Stimulated activated CD8-positive, alpha-beta memory T cell treated with anti-CD3 and anti-CD28 coated beads, Interleukin-7, amount 100 ng/mL, for 48 hours (primary cell): ENCODE results near the gene GSX2.
"Not testable (repeated sequence)": the region's sequence is repeated elsewhere in the genome, so short reads cannot be mapped to it uniquely, and the experiment has no call there.

Source experiments
- DNase-seq, 2 donors: peaks; one replicate each; pipeline ENCODE4 v3.0.0-alpha.2; 2020; ENCODE audit warnings: low read depth in 1 of 2; ENCODE audit errors: extremely low read depth in 1 of 2

GSX2 gene

DNA sequence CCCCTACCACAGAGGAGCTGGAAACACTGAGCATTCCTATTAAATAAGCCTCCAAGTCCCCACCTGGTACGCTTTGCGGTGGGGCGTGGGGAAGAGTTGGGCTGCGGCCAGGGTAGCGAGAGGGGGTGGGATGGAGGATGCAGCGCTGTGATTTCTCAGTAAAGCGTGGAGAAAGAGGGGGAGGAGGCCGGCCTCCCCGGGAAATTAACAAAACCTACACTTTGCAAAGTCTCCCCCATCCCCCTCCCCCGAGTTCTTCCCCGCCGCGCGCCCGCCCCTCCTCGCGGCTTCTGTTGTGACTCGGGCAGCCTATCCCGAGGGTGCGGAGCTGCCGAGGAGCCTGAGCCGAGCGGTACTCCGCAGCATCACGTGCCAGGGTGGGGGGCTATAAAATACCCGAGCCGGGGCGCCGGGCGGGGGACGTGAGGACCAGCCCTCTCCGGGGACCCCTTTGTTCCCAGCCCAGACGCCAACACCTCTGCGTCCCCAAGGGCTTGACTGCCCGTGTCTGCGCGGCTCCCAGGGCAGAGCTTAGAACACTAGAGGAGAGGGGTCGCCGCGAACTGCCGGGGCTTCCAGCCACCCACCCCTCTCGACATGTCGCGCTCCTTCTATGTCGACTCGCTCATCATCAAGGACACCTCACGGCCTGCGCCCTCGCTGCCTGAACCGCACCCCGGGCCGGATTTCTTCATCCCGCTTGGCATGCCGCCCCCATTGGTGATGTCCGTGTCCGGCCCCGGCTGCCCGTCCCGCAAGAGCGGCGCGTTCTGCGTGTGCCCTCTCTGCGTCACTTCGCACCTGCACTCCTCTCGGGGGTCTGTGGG is at the start of gene GSX2:
Gene GSX2, plus strand, starts transcription at position 416 of the 827 bp plus-strand sequence. Its CDS starts 182 bp downstream, at position 598.
- no peak for DNase-seq

DNA sequence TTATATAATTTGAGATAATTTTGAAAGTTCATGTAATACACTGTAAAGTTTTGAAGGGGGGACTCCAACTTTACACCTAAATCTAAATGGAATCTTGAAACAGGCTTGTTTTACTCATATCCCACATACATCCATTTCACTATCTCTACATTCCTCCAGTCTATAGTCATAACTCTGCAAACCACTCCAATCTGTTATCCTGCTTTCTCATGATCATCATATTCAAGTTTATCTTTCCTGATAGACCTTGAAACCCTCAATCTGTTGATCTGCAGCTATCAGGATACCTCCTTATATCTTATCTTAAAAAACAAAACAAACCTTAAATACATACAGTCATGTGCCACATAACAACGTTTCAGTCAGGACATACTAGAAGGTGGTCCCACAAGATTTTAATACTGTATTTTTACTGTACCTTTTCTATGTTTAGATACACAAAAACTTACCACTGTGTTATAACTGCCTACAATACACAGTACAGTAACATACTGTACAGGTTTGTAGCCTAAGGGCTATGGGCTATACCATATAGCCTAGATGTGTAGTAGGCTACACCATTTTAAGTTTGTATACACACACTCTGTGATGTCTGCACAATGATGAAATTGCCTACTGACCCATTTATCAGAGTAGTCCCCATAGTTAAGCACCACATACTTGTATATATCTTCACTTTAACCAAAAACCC is 49.6 kb upstream of the GSX2 start:
- no peak for DNase-seq

DNA sequence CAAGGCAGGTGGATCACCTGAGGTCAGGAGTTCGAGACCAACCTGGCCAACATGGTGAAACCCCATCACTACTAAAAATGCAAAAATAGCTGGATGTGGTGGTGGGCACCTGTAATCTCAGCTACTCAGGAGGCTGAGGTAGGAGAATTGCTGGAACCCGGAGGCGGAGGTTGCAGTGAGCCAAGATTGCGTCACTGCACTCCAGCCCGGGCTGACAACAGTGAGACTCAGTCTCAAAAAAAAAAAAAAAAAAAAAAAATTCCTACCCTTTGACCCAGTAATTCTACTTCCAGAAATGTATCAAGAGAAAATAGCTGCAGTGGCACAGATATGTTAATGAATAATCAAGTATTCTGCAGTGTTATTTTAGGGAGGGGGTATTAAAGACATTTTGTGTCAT is 46.6 kb upstream of the GSX2 start:
- DNase-seq, result not testable (repeated sequence)

DNA sequence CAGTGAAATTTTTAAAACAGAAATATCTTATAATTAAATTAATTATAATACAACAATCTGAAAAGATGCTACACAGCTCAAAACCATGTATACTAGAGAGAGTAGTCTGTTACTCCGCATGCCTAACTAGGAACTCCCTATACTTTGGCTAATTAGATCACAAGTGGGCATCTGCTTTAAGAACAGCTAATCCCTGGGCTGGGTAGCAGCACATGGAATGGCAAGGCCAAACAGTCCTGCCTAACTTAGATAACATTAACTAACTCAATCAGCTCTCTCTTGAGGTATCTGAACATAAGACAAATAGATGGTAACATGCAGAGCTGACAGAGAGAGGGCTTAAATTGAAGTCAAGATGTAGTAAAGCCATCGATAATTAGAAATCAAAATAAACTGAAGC is 45.5 kb upstream of the GSX2 start:
- no peak for DNase-seq

DNA sequence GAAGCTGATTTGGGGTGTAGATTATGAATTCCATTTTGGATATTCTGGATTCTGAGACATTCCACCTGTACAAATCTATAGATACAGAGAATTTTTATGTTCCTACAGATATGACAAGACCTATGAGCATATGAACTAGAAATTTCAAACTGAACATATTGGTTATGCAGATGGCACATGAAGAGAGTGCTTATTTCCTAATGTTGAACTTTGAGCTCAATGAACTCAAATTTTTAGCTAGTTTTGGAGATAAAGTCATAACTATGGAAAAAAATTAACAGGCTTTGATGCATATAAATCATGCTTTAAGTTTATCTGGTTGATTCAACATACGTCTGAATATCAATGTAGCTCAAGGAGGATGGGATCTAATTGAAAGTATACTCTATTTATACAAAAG is 44.5 kb upstream of the GSX2 start:
- no peak for DNase-seq

DNA sequence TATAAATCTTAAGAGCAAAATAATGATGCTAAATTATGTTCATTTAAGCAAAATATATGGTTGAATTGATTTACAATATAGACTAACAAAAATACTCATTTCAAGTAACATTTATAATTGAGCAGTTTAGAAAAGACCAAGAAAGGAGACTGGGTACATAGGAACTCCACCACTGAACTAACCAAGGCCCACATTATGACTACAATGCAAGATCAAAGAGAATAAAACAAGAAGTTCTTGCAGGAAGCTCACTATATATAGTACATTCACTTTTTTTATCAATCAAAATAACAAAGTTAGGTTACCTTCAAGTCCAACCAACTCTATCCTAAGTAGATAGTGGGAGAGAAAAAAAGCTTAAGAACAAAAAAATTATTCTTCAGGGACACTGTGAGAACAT is 43.6 kb upstream of the GSX2 start:
- DNase-seq, result no peak

DNA sequence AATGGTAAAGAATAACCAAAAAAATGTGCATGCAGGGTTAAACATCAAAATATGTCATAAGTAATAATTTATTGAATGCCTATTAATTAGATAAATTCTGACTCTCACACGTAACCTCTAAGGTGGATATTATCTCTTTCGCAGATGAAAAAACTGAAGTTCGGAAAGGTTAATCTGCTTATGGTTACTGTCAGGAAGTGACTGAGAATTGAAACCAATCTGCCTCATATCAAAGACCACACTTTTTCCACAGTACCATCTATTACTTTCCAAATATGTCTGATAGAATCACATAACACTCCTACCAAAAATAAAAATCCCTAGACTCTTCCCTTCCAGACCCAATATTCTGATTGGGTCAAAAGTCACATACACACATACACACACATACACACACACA is 41.8 kb upstream of the GSX2 start:
- DNase-seq, result no peak

DNA sequence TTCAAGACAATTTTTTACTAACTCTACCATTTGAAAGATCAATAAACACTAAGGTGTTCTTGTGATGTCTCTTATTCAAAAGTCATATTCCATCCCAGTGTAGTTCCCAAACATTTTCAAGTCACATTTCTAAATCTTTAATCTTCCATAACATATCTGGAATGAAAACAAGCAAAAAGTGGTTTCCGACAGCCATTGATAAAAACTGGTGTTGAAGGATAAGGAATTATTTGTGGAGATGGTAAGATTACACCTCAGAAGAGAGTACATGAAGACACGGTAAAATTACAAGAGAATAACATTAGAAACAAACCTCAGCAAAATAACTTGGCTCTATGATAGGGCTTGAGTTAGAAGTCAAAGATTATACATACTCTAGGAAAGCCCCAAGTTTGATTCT is 39.8 kb upstream of the GSX2 start:
- DNase-seq, result no peak

DNA sequence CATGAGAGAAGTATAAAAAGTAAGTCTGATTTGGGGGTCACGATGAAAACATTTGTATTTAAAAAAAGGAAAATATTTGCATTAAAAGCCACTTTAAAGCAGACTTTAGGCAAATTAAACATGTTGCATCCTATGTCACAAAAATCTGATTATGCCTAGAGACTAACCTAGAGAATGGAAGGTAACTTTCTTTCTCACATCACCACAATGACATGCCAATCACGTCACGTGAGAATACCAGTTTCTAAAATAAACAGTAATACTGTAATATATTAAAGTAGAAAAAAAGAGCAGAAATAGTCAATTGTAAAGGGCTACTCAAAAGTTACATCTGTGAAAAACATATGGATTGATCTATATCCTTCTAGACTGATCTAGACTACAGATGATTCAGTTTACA is 38.9 kb upstream of the GSX2 start:
- DNase-seq, result no peak

DNA sequence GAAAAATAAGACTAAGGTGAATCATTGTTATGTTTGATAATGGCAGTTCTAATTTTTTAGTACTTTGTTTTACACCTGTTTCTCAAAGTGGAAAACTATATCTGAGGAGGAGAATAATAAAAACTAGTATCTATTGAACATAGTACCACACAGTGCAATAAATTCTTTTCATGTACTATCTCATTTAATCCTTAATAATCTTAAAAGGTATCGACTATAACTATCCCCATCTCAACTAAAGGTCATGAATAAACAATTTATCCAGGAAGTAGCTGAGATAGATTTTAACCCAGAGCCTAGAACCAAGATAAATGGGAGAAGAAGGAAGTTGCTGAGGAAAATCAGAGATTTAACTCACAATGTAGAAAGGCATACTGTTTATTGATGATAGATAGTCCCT is 38.1 kb upstream of the GSX2 start:
- DNase-seq, result no peak

DNA sequence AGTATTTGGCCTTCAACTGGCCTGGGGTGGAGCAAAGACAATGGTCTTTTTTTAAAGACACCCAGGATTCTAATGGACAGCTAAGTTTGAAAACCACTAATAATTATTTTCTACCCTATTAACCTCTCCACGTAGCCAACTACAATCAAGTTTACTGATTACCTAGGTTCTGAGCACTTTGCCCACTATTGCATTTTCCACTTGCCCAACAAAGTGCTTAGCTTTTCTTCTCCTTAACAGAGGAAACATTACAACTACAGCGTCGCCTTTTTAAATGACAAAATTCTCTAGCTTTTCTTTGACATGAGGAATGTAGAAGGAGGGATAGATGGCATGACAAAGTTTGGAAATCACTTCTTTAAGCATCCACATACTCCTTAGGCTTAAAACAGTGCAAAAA is 37.6 kb upstream of the GSX2 start:
- no peak for DNase-seq

DNA sequence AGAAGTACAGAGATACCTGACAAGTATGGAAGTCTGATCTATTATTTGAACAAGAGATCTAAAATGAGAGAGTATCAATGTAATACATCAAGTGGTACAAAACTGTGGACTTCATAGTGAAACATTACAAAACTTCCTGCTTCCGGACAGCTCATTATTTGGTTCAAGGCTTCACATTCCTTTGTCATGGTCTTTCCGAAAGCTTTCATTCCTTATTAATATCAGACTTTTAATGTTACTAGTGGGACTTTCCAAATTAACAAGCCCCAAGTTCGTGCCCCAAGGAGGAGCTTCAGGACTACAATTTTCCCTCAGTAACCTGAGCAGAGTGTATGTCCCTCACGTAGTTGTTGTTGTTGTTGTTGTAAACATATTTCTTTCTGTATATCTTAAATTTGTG is 36.7 kb upstream of the GSX2 start:
- no peak for DNase-seq

DNA sequence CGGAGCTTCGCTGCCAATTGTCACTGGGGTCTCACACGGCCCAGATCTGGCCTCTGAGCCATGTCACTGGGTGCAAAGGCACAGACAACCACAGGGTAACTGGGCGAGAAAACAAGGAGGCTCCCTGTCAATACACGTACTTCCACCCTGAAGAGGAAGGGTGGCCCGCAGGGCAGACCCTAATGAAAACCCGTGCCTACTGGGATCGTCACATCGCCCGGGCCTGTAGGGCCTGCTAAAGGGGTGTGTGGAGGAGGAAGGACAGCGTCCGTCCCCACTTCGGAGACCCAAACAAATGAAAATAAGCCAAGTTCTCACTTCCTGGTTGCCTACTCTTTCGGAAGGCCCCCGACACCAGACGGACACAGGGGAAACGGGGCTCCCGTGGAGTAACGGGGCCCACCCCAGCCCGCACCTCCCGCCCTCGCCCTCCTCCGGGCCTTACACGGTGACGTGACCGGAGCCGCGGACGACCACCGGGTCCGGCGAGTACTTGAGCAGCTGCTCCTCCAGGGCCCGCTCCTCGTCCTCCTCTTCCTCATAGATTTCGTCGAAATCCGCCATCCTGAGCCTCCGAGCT is 36.1 kb upstream of the GSX2 start:
- peak; percentile 2 to 4 for DNase-seq

DNA sequence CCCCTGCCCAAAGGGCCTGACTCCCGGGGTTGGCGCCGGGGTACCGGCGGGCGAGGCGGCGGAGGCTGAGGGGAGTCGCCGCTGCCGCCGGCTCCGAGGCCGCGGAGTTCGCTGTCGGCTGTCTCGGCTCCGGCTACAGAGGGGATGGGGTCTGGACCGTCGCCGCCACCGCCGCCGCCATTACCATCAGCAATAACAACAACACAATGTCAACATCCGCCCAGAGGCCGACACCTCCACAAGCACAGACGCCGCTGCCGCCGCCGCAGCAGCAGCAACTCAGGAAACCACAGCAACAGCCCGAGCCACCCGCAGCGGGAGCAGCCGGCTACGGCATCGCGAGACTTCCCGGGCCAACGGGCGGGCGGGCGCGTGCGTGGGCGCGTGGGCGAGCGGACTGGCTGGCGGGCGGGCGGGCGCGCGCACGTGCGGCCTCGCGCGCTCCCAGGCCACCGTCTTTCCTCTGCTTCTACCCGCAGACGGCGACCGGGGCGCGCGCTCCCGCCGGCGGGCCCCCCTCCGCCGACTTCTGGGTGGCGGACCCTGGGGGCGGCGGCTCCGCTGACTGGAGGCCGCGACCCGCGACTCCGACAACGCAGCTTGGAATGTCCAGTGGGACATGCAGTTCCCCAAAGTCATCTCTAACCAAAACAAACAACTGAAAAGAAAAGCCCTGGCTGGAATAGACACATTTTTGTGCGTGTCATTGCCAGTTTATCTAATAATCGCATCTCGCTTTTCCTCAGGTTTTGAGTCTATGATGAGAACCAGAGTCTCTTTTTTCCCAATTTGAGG is 35.4 kb upstream of the GSX2 start, which contains the start of gene CHIC2:
Gene CHIC2, minus strand, starts transcription at position 289 of the 795 bp plus-strand sequence. CDS start 305 bp downstream, outside the sequence.
- peak; percentile 92 to 93 for DNase-seq

DNA sequence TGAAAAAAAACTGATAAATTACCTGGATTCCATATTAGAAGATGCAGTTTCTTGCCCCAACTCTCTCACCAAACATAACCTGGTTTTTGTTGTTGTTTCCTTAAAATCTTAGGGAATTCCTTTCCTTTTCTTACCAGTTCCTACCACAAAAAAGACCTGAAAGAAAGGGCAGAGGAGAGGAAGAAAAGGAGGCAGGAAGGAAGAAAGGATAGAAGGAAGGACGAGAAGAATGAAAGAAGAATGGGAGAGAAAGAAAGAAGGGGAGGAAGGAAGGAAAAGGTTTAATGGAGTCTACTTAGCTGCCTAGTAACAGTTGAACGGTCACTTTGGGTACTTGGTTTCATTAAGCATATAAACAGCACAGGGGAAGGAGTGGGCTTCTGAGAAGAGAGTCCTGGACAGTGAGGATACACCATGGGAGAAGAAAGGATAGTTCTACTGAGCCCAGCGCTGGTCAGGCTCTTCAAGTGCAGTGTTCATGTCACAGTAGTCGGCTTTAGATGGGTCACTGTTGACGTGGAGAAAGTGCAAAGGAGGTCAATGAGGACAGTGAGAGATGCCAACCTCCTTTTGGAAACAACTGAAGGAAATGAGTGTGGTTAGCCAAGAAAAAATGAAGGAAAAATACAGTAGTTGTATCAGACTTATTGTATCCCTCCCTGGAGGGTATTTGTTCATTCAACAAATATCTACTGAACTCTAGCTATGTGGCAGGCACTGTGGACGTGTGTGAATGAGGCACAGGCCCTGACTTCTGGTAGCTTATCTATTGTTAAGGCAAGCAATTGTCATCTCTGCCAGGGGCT is 34.5 kb upstream of the GSX2 start:
- DNase-seq, result no peak

DNA sequence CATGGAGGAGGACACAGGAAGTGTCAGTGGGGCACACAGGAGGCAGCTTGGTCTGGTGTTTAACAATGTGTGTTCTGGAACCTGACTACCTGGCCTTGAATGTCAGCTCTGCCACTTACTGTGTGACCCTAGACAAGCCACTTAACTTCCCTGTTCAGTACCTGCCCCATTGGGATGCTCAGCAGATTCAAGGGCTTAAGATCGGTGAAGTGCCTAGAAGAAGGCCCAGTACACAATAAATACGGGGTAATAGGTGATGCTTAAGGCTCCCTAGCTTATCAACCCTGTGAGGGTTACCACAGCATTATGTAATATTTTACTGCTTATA is 33.9 kb upstream of the GSX2 start:
- no peak for DNase-seq

DNA sequence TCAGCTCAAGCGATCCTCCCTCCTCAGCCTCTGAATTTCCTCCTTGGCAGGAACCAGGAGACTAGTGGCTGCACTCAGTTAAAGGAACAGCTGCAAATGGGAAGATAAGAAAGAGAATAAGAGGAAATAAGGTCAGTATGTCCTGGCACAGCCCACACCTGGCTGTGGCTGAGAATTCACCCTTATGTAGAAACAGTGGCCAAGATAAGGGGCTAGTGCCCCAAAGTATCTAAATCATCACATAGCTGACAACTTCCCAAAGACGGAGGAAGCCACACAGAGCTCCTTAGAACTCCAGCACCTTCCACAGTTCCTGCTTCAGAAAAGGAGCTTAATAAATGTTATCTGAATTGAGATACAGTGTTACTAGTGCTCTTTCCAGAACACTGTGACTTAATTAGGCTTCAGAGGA is 33.2 kb upstream of the GSX2 start:
- DNase-seq, result no peak

DNA sequence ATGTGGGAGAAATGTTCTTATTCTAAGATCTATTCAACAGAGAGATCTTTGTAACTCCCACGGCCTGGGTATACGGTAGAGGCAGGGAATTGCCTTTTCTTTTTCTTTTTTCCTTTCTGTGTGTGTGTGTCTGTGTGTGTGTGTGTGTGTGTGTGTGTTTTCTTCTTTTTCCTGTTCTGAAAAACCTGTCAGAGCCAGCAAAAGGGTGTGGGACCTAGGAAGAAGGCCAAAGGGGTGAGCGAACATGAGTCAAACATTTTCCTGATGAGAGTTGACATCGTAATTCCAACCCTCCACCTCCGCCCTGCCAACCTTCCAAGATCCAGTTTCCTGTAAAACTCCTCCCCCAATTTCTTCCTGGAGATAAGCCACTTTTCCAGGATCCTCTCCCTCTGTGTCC is 32.8 kb upstream of the GSX2 start:
- no peak for DNase-seq

DNA sequence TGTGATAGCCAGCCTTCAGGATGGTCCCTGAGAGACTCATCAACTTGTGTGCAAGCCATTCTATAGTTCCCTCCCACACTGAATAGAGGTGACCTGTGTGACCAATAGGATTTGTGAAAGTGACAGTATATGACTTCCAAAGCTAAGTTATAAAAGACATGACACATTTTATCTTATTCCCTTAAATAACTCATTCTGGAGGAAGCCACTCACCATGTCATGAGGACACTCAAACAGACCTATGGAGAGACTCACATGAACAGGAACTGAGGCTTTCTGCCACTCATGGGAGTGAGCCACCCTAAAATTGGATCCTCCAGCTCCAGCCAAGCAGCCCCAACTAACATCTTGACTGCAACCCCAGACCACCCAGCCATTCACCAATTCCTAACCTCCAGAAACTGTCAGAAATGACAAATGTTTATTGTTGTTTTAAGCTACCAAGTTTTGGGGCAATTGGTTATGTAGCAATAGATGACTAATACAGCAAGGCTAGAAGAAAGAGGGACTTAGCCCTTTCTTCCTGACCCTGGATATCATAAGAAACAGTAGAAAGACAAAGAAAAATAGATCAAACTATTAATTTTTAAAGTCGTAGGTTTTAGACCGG is 26.6 kb upstream of the GSX2 start:
- no peak for DNase-seq

DNA sequence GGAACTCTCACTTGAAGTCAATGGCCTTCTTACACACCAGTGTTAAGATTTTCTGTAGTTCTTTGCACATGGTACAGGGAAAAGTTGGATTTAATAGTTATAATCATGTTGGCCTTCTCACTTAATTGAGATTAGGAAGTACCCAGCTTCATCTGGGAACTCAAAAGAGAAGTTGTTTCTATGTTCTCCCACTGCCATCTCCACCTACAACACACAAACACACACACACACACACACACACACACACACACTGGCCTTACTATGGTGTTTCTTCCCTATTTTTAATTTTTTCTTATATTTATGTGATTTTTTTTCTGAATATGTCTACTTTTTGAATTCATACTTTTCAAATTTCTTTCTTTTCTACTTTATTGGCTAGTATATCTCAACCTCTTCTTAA is 25.6 kb upstream of the GSX2 start:
- DNase-seq, result no peak
